ENCODE results near the gene TAF10.

The TAF10 gene

GRCh38 chr11:6640985-6641701, 29.1 kb upstream of the TAF10 start:
- no peak for DNase-seq (ENCODE audit: extremely low read depth in 1 of 2, low read depth in 1 of 2)

GRCh38 chr11:6640036-6640984, 28.3 kb upstream of the TAF10 start:
- no peak for DNase-seq (ENCODE audit: extremely low read depth in 1 of 2, low read depth in 1 of 2)

DNA sequence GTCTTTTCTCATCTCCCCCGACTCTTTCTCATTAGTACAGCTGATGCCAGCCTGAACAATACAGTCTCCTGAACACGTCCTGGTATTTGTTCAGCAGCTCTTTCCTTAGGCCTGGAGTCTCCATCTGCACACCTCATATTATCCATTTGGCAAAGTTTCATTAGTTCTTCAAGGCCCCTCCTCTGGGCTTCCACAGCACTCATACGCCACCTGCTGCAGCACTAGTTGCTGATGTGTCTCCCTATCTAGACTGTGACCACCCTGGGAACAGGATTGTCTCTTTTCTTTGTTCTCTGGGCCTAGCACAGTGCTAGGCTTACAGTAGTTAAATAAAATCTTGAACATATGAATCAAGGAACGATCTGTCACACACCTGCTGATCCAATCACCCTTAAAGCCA, 26.4 kb upstream of the TAF10 start:
- no peak for DNase-seq (ENCODE audit: extremely low read depth in 1 of 2, low read depth in 1 of 2)

DNA sequence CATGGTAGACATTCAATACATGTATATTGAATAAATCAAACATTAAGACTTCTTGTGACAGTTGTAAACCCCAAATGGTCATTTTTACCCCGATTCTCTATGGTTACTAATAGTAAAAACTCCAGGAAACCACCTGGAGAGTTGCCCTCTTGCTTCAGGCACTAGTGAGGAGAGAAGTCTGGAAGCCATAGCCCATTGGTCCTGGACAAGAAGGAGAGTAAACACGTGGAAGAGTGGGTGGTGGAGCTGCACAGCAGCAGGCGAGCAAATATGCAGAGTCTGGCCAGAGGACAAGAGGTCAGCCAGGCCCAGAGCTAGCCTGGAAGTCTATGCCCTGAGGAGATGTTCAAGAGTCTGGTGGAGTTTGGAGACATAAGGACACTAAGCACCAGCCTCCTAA, 25.9 kb upstream of the TAF10 start:
- no peak for DNase-seq (ENCODE audit: extremely low read depth in 1 of 2, low read depth in 1 of 2)

GRCh38 chr11:6636480-6636879, 24.5 kb upstream of the TAF10 start:
- DNase-seq (ENCODE audit: extremely low read depth in 1 of 2, low read depth in 1 of 2) = no peak

- DNase-seq (ENCODE audit: extremely low read depth in 1 of 2, low read depth in 1 of 2) = no peak
Measured at GRCh38 chr11:6635082-6635932, 23.3 kb upstream of the TAF10 start.

GRCh38 chr11:6634534-6634933, 22.5 kb upstream of the TAF10 start:
- no peak for DNase-seq (ENCODE audit: extremely low read depth in 1 of 2, low read depth in 1 of 2)

DNA sequence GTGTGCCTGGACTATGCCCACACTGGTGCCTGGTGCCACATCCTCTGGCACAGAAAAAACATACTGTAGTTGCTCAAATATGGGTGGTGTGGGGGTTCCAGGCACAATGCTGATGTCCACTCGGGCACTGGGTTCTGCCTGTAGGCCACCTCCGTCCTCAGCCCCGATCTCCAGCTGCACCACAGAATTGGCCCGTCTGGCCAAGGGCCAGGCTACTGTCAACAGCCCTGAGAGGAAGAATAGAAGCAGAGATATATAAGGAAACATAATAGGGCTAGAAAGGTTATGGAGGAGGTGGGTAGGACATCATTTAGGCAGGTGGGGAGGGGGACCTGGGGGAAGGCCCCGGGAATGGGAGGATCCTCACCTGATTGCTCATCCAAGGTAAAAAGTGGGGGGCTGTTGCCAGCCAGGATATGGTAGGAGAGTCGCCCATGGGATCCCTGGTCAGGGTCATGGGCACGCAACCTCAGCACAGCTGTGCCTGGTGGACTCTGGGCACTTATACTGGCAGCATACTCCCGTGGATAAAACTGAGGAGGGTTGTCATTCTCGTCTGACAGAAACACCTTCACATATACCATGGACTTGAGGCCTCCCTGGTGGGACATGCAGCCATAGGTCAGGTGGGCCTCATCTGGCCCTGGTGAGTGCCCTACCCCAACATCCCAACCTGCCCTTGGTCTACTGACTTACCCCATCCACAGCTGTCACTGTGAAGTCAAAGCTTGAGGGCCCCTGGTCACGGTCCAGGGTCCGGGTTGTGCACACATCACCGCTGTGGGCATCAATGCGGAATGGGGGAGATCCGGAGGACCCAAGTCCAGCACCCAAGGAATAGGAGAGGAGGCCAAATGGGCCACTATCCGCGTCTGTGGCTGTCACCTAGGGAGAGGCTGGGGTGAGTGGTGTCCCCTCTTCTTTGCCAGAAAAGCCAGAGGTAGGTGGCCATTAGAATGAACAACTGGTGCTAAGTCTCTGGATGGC, 21.7 kb upstream of the TAF10 start:
- no peak for DNase-seq (ENCODE audit: extremely low read depth in 1 of 2, low read depth in 1 of 2)

DNA sequence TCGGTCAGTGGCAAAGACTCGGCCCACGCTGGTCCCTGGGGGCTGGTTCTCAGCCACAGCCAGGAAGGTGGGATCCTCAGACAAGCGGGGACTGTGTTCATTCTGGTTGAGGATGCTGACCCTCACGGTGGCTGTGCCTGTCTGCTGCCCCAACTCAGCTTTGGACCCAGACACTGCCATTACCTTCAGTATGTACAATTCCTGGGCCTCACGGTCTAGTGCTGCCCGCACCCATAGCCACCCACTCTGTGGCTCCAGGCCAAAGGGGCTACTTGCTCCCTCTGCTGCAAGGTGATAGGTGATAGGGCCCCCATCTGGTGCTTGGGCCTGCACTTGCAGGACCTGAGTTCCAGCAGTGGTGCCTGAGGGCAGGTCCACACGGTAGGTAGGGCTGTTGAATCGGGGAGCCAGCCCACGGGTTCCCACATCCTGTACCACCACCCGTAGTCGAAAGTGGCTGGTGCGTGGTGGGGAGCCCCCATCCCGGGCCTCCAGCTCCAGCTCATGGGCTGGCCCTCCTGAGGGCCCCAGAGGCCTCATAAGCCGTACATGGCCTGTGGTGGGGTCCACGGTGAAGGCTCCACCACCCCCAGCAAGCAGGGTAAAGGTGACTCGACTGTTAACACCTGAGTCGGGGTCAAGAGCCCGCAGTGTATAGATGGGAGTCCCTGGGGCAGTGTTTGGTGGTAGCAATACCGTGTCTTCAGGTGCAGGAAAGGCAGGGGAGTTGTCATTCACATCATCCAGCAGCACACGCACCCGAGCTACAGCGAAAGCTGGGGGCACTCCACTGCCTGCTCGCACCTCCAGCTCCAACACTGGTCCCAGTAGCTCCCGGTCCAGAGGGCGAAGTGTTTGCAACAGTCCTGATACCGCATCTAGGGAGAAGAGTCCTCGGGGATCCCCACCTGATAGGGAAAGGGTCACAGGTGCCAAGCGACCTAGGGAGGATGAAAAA, 20.4 kb upstream of the TAF10 start:
- no peak for DNase-seq (ENCODE audit: extremely low read depth in 1 of 2, low read depth in 1 of 2)

GRCh38 chr11:6631361-6631890, 19.4 kb upstream of the TAF10 start:
- no peak for DNase-seq (ENCODE audit: extremely low read depth in 1 of 2, low read depth in 1 of 2)

- no peak for DNase-seq (ENCODE audit: extremely low read depth in 1 of 2, low read depth in 1 of 2)
Measured at GRCh38 chr11:6630632-6631291, 18.7 kb upstream of the TAF10 start.

DNA sequence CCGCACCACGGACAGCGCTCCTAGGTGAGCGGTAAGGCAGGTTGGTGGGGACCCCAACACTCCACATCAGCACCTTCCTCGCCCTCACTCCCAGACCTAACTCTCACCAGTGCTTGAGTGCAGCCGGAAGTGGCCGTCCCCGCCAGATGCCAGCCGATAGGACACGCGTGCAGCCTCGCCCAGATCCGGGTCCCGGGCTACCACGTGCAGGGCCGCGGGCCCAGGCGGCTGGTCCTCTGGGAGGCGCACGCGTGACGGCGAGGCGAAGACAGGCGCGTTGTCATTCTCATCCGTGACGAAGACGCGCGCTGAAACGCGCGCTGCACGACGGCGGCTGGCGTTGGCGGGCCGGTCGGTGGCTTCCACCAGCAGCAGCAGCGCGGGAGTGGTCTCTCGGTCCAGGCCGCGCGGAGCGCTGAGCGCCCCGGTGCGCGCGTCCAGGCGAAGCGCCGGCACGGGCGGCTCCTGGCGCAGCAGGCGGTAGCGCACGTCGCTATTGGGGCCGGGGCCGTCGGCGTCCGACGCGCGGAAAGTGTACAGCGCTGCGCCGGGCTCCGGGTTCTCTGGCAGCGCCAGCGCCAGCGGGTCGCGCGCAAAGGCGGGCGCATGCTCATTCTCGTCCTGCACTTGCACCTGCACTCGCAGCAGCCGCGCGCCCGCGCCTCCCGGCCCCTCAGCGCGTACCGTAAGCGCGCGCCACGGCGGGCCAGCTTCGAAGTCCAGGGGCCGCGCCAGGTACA, 18.0 kb upstream of the TAF10 start:
- DNase-seq (ENCODE audit: extremely low read depth in 1 of 2, low read depth in 1 of 2) = no peak

DNA sequence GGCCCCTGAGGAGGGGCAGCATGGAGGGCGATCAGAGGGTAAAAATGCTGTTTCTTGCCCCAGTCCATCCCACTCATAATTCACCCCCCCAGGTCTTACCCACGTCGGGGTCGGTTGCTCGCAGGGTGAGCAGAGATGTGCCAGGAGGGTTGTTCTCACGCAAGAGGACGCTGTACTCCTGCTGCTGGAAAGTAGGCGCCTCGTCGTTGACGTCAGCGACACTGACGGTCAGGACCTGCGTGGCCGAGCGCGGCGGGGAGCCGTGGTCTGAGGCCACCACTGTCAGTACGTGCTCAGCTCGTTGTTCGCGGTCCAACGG, 17.5 kb upstream of the TAF10 start:
- no peak for DNase-seq (ENCODE audit: extremely low read depth in 1 of 2, low read depth in 1 of 2)

- DNase-seq (ENCODE audit: extremely low read depth in 1 of 2, low read depth in 1 of 2) = no peak
Measured at GRCh38 chr11:6628526-6628925, 16.5 kb upstream of the TAF10 start.

GRCh38 chr11:6627762-6628241, 15.8 kb upstream of the TAF10 start:
- DNase-seq (ENCODE audit: extremely low read depth in 1 of 2, low read depth in 1 of 2) = no peak

DNA sequence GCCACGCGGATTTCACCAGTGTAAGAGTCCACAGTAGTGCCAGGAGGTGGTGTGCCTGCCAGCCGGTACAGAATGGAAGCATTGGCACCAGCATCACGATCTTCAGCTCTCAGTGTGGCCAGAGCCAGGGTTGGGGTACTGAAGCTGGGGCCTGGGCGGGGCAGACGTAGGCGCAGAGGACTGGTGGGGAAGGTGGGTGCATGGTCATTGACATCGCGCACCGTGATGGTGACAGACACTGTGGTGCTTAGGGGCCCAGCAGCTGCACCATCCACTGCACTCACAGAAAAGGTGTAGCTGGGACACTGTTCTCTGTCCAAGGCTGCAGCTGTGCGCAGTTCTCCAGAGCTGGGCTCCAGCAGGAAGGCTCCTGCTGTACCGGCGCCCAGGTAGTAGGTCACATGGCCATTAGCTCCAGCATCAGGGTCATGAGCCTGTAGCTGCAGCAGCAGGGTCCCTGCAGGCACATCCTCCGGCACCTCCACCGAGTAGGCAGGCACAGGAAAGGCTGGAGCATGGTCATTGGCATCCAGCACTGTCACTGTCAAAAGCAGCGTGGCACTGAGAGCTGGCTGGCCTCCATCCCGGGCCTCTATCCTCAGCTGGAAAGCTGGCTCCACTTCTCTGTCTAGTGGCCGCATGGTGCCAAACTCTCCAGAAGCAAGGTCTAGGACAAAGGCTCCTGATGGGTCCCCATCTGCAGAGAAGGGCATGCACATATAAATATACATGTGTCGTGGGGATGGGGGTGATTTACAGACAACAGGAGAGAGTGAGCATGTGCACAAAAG, 15.2 kb upstream of the TAF10 start:
- no peak for DNase-seq (ENCODE audit: extremely low read depth in 1 of 2, low read depth in 1 of 2)
